GM18873 (cell line): ENCODE measurements around the gene HBS1L.

Experiments used
- ATAC-seq: cut with Tn5 transposase; IDR thresholded peaks from one replicate; pipeline ENCODE4 v1.9.1; 2021; ENCODE audit warnings: mild to moderate bottlenecking, moderate library complexity, moderate number of reproducible peaks; ENCODE audit not compliant: unreplicated experiment, low FRiP score

The HBS1L gene

GRCh38 chr6:134956032-134956431 is 98.6 kb downstream of the HBS1L start:
- ATAC-seq: no peak

DNA sequence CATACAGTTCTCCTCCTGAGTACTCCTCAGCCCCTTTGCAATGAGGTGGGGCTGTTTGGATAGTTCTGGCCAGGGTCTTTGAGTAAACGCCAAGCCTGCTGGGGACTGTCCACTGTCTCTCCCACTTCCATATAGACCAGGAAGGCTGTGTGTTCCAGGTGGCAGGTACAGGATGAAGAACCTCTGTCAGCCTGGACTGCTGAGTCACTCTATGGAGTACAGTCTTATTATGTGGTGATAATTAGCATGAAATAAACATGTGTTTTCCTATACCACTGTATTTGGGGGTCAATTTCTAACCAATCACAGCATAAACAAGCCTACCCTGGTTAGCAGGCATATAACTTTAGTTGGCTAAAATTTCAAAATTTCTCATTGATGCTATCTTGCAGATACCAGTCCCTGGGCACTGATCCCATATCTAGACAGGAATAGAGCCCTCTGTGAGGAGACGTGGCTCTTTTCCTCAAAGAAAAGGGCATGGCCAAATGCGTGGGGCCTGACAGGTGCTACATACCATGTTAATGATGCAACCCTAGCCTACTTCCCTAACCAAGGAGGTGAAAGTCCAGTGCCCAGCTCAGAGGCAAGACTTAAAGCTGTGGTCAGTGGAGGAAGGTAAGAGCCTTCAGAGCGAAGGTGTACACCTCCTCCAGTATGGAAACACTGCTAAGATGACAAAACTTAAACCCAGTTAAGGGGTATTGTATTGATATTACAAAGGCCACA is 100.2 kb downstream of the HBS1L start:
- no peak for ATAC-seq

GRCh38 chr6:134951494-134952263 is 102.9 kb downstream of the HBS1L start:
- no peak for ATAC-seq

GRCh38 chr6:134950482-134950881 is 104.1 kb downstream of the HBS1L start:
- no peak for ATAC-seq

GRCh38 chr6:134949927-134950326 is 104.7 kb downstream of the HBS1L start, which contains the start of gene ALDH8A1:
TSS of gene ALDH8A1 (minus strand) at chr6:134950101. CDS start at chr6:134950053, 48 bp downstream.
- ATAC-seq: no peak

GRCh38 chr6:134948691-134949090 is 105.9 kb downstream of the HBS1L start:
- no peak for ATAC-seq

- no peak for ATAC-seq
These were observed 106.5 kb downstream of the HBS1L start for GRCh38 chr6:134948142-134948541.

DNA sequence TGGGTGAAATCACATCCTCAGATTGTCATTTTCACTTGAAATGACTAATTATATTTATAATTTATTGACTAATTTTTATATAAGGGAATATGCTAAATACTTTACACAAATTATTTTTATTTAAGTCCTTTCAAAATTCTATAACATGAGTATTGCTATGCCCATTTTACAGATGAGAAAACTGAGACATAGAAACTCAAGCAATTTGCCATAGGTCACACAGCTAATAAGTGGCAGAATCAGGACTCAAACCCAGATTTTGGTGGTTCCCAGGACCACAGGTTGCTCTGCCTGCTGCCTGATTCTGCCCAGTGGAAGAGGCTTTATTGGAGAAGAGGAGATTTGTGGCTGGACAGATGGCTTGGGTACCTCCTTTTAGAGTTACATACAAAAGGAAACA is 109.6 kb downstream of the HBS1L start:
- no peak for ATAC-seq

- no peak for ATAC-seq
These were observed 111.0 kb downstream of the HBS1L start for GRCh38 chr6:134943522-134944111.

DNA sequence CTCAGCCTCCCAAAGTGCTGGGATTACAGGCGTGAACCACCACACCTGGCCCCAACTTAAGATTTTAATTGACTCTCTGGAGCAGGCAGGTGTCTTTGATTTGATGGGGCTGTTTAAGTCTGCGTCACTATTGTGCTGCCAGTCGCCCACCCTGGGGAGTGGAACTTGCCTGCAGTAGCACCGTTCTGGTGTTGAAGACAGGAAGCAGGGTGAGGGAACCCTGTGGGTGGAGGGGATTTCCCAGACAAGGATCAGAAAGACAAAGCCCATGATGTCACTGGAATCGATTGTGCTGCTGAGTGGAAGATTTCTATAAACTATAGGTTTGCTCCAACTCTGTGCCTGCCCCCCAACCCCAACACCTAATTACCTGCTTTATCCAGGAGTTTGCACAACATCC is 115.7 kb downstream of the HBS1L start:
- ATAC-seq: no peak

GRCh38 chr6:134937426-134937825 is 117.2 kb downstream of the HBS1L start:
- ATAC-seq: no peak

DNA sequence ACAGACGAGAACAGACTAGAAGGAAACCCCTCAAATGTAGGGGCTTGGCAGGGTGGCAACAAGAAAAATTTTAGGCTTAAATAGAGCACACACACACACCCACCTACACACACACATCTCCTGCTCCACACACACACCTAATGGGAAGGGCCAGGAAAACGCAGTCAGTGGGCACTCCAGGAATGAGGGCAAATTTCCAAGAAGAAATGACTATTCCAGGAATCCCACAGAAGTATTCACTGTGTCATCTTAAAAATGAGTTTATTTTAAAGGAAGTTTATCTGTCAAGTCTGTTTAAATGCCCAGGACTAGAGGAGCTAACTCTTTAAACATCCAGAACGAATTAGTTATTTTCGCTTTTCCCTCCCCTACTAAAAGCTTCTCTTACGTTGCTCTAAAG is 117.7 kb downstream of the HBS1L start:
- ATAC-seq: no peak

GRCh38 chr6:134936476-134936875 is 118.1 kb downstream of the HBS1L start:
- ATAC-seq: no peak

GRCh38 chr6:134934793-134935485 is 119.7 kb downstream of the HBS1L start:
- no peak for ATAC-seq

DNA sequence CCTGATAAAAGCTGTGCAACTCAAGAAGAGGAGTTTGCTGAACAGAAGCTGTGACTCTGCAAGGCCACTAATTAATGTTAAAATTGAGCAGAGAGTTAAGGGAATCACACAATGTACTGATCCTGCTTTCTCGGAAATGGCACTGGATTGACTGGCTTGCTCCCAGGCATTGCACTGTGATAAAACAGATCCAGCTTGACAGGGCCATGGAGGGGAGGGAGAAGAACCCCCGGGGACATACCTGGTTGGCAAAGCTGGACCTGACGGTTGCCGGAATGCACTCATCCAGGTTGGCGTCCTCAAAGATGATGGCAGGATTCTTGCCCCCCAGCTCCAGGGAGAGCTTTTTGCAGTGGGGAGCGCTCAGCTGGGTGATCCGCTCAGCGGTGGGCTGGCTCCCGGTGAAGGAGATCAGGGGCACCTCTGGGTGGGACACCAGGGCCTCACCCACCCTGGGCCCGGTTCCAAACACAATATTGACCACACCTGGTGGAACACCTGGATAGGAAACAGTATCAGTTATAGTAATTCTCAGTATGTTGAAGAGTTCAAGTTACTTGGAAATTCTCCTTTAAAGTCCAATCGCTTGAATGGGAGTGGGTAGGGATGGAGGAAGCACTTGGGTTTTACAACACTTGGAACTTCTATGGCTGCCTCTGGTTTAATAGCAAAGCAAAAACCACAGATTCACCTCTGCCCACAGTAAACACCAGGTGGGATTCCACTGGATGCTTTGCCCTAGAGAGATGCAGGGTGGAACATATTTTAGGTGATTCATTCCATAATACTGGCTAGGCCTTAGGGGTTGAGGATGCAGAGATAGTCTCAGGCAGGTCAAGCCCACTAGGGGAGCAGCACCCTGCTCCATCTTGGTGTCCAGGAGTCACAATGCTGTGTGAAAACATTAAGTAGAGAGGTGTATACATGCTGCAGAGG is 121.8 kb downstream of the HBS1L start:
- no peak for ATAC-seq

DNA sequence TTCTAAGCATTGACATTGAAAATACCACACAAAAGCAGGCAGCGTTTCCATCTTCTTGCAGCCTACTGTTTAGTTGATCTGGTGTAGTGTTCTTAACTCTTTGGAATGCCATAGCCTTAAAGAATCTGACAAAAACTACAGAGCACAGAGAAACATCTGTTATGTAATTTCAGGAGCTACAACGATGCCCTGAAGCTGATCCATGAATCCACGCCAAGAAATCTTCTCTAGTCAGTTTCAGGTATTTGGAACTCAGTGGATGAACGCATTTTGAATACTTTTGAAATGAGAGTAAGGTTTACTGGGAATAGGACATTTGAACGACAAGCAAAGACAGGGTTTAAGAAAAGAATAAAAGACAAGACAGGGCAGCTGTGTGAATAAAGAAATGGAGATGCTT is 122.5 kb downstream of the HBS1L start:
- no peak for ATAC-seq

GRCh38 chr6:134930463-134930862 is 124.2 kb downstream of the HBS1L start:
- no peak for ATAC-seq

DNA sequence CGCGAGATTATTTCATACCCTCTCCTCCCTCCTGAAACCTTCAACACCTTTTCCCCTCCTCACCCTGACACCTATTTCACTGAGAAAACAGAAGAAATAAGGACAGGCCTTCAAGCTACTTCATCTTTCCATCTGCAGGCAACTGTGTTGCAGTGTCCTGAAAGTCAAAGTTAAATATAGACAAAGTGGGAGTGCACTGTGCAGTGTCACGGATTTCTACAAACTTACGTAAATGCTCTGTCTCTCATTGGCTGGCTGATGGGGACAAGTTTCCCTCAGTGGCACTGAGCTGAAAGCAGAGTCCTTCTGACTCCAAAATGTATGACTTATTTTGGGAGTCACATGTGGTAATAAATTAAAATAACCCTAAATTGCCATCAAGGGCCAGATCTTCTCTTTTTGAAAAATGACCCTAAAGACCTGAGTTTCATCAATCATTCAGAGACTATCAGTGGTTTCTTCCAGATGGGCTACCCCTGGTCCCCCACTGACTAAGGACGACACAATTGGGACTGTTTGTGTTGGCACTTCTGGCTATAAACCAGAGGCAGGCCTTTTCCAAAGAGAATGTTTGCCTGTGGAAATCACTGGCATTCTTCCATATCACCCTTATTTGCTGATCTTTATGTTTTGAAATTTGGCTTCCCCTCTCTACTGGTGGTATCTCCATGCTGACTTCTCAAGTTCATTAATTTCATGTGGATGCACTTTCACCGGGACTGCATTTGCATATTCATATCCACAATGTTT is 126.3 kb downstream of the HBS1L start:
- ATAC-seq: no peak

DNA sequence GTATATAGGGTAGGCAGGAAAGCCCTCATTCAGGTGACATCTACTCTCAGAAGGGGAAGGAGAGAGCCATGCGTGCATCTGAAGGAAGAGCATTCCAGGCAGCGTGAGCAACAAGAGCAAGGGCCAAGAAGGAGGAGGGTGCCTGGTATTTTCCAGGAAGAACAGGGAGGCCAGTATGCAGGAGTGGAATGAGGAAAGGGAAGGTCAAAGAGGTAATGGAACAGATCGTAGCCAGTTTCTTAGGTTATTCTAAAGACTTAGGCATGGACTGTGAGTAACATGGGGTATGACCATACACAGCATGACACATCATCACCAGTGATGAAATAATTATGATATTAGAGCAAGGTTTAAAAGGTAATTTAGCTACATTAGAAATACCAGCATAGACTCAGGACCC is 128.8 kb downstream of the HBS1L start:
- ATAC-seq: no peak
